Ectodermal cell (in vitro differentiated cells): ENCODE measurements around the gene HTT-AS.
"Not testable (repeated sequence)": the region's sequence is repeated elsewhere in the genome, so short reads cannot be mapped to it uniquely, and the experiment has no call there.

ENCODE experiments used
- H3K27ac ChIP-seq: 2 replicates; pipeline ENCODE4 v1.7.0; 2013; ENCODE audit warnings: mild to moderate bottlenecking, low read depth, low read length; ENCODE audit not compliant: insufficient read depth, poor library complexity, severe bottlenecking
- H3K27me3 ChIP-seq: 2 replicates; pipeline ENCODE4 v1.7.0; 2013; ENCODE audit warnings: mild to moderate bottlenecking, low read length; ENCODE audit not compliant: insufficient read depth, control insufficient read depth, poor library complexity, severe bottlenecking
- H3K36me3 ChIP-seq: one replicate; pipeline ENCODE4 v1.7.0; 2013; ENCODE audit warnings: low read length; ENCODE audit not compliant: control insufficient read depth, insufficient read depth
- H3K4me1 ChIP-seq: one replicate; pipeline ENCODE4 v1.7.0; 2013; ENCODE audit warnings: low read length; ENCODE audit not compliant: control insufficient read depth, insufficient read depth
- H3K4me3 ChIP-seq: 2 replicates; pipeline ENCODE4 v1.7.0; 2013; ENCODE audit warnings: low read depth, low read length, control low read depth; ENCODE audit not compliant: insufficient read depth
- H3K9me3 ChIP-seq: 2 replicates; pipeline ENCODE4 v1.7.0; 2013; ENCODE audit warnings: mild to moderate bottlenecking, low read length, moderate library complexity; ENCODE audit not compliant: control insufficient read depth
- WGBS, 2 experiments: methylation state at CpG; one replicate each; pipeline ENCODE4 v1.1.7; 2013; ENCODE audit warnings: missing lambda C conversion rate in 2 of 2; 5-methylcytosine and 5-hydroxymethylcytosine counted together

Gene HTT-AS

DNA sequence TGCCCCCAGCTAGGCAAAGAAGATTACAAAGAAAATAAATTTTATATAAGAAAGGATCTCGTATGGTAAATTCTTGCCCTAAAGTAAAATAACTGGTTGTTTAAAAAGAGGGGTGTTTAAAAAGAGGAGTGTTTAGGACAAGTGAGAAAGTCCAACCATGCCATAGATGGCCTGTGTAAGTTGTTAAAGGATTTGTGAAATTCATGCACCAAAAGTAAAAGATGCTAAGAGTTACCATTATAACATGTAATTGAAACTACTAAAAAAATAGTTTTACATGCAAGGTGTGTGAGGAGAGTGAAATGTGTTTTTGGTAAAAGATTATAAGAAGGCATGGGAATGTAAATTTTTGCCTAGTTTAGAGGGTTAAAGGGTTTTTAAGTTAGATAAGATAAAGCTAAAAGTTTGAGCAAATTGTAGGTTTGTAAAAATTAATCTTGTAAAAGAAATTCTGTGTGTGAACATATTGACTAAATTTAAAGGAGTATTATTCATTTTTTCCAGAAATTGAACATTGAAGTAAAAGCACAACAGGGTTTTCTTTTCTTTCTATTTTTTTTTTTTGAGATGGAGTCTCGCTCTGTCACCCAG lies 20.1 kb downstream of the HTT-AS start:
- H3K4me3 ChIP-seq, result no peak overlapping the region
- H3K36me3 ChIP-seq, result no peaks in the 10 kb centered on the region
- peaks cover 3% of the 10 kb centered on the region for H3K9me3 ChIP-seq
- 91 to 94% methylated on average over 2 of the region's 2 CpGs for WGBS, 2 experiments
- no peak overlapping the region for H3K27ac ChIP-seq
- no peaks in the 10 kb centered on the region for H3K4me1 ChIP-seq
- no peaks in the 10 kb centered on the region for H3K27me3 ChIP-seq

GRCh38 chr4:3051141-3051897 lies 23.0 kb downstream of the HTT-AS start:
- not testable (repeated sequence) for H3K27me3 ChIP-seq, H3K36me3 ChIP-seq, H3K4me1 ChIP-seq, H3K4me3 ChIP-seq, H3K9me3 ChIP-seq, H3K27ac ChIP-seq
- 85 to 89% methylated on average over 12 of the region's 12 CpGs for whole genome bisulfite sequencing, 2 experiments

- no peaks in the 10 kb centered on the region for H3K36me3 ChIP-seq
- H3K4me3 ChIP-seq, result no peak overlapping the region
- H3K9me3 ChIP-seq, result no peaks in the 10 kb centered on the region
- H3K4me1 ChIP-seq, result no peaks in the 10 kb centered on the region
- H3K27ac ChIP-seq, result no peak overlapping the region
- WGBS, 2 experiments, result 67 to 68% methylated on average over 20 of the region's 20 CpGs
- peaks cover 3% of the 10 kb centered on the region for H3K27me3 ChIP-seq
Measured at GRCh38 chr4:3047464-3048286, 26.7 kb downstream of the HTT-AS start.

DNA sequence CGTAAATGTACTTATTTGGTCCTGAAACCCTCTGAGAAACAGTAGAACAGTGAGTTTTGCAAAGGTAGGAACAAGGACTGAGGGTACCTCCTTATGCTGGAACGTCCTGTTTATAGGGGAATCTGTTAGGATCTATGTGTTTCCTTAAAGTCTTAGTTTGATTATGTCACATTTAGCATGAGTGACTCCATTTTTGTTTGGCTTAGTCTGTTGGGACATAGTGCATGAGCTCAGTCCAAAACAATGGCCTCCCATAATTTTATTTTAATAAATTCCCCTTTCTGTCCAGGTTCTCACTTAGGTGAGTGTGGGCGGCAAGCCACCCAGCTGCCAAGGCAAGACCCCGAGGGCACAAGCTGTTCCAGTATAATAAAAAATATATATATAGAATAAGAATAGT lies 27.7 kb downstream of the HTT-AS start:
- Histone ChIP-seq H3K36me3 (no peaks in the 10 kb centered on the region), H3K27ac (no peak overlapping the region), H3K27me3 (peaks cover 13% of the 10 kb centered on the region), H3K4me1 (no peaks in the 10 kb centered on the region), H3K4me3 (no peak overlapping the region), H3K9me3 (no peaks in the 10 kb centered on the region)
- 82 to 94% methylated on average over 2 to 3 of the region's 4 CpGs for WGBS, 2 experiments

GRCh38 chr4:3046162-3046561 lies 28.2 kb downstream of the HTT-AS start:
- Histone ChIP-seq H3K4me1 (no peaks in the 10 kb centered on the region), H3K27ac (no peak overlapping the region), H3K36me3 (no peaks in the 10 kb centered on the region), H3K9me3 (no peaks in the 10 kb centered on the region), H3K4me3 (no peak overlapping the region), H3K27me3 (peaks cover 18% of the 10 kb centered on the region)
- WGBS, 2 experiments, result 90 to 93% methylated on average over 7 of the region's 7 CpGs

- Histone ChIP-seq H3K9me3 (no peaks in the 10 kb centered on the region), H3K27me3 (peaks cover 24% of the 10 kb centered on the region), H3K36me3 (no peaks in the 10 kb centered on the region), H3K4me1 (no peaks in the 10 kb centered on the region), H3K27ac (no peak overlapping the region), H3K4me3 (no peak overlapping the region)
- 93 to 94% methylated on average over 22 of the region's 22 CpGs for WGBS, 2 experiments
Measured at GRCh38 chr4:3044870-3045819, 29.2 kb downstream of the HTT-AS start.

GRCh38 chr4:3043282-3044020 lies 30.9 kb downstream of the HTT-AS start:
- Histone ChIP-seq H3K27ac (no peak overlapping the region), H3K27me3 (peaks cover 24% of the 10 kb centered on the region), H3K36me3 (no peaks in the 10 kb centered on the region), H3K9me3 (no peaks in the 10 kb centered on the region), H3K4me3 (no peak overlapping the region), H3K4me1 (no peaks in the 10 kb centered on the region)
- 87 to 88% methylated on average over 11 of the region's 11 CpGs for WGBS, 2 experiments

DNA sequence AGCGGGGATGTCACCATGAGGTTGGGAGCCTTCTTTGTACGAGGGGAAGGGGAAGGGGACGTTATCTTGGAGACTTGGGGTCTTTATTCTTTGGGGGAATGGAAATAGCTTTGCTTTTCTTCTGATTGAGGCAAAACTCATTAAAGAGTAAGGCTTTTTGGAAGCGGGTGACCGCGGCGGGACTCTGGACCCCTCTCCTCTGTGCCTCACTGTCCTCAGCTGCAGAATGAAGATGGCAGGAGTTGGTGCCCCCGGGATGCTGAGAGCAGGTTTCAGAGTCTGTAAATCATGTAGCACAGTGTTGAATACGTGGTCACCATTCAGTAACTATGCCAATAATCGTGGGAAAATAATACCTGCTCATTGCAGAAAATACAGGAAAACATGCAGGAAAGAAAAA lies 32.1 kb downstream of the HTT-AS start:
- Histone ChIP-seq H3K9me3 (no peaks in the 10 kb centered on the region), H3K27me3 (peaks cover 24% of the 10 kb centered on the region), H3K4me3 (no peak overlapping the region), H3K27ac (no peak overlapping the region), H3K36me3 (no peaks in the 10 kb centered on the region), H3K4me1 (no peaks in the 10 kb centered on the region)
- WGBS, 2 experiments, result 83 to 85% methylated on average over 10 of the region's 10 CpGs
